Kidney epithelial cell (primary cell): ENCODE results near the gene TOPAZ1. TPM values are rescaled to one million over a fixed set of nuclear protein-coding genes. Genes with fewer than 3 reads are reported as not detected.
A peak's percentile ranks its signal among the peaks of the same experiment; 100 is the strongest.

ENCODE experiments used
- DNase-seq: peaks from one replicate; pipeline ENCODE4 v3.0.0-alpha.2; 2010; ENCODE audit warnings: low read depth
- H3K27me3 ChIP-seq: 2 replicates; pipeline ENCODE4 v1.6.0; 2011; ENCODE audit warnings: low read length; ENCODE audit not compliant: control insufficient read depth, insufficient read depth
- H3K36me3 ChIP-seq: 2 replicates; pipeline ENCODE4 v1.5.1; 2011; ENCODE audit warnings: low read length; ENCODE audit not compliant: control insufficient read depth, insufficient read depth
- H3K4me3 ChIP-seq: 2 replicates; pipeline ENCODE4 v1.5.1; 2011; ENCODE audit warnings: low read depth, mild to moderate bottlenecking, control low read depth, low read length
- CTCF ChIP-seq: IDR thresholded peaks from 2 replicates; pipeline ENCODE4 v1.5.1; 2011; ENCODE audit warnings: mild to moderate bottlenecking, moderate library complexity, low read length, control low read depth, inconsistent platforms; ENCODE audit not compliant: insufficient read depth, poor library complexity, severe bottlenecking
- total RNA-seq: library from RNA; depleted of rRNA; stranded (reverse); fragments of >200 nt; gene quantifications from 2 replicates; pipeline ENCODE4 v1.2.3, GENCODE V29; 2015

TOPAZ1 gene
- total RNA-seq, 1 donor from 2014 or later = not detected

DNA sequence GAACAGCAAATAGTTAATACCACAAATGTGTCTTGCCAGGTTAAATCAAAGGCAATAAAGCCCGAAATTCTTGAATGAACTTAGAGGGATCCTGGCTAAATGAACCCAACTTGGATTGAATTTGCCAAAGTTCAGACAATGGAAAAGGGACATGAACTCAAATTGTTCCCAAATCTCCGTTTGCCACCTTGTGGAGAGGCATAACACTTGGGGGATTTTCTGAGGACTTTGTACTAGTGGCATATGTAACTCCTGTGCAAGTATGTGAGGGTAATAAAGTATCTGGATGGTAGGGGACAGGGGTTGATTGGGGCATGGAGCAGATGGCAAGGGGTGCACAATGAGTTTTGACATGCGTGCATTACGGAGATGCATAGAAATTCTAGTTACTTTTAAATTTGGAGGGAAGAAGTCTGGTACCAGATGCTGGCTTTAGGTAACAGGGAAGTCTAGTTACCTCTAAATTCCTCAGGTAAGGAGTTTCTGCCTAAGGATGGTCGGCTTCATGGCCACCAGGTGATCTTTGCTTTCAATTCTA lies 95.6 kb downstream of the TOPAZ1 start:
- no peak for DNase-seq
- H3K27me3 ChIP-seq = no peaks in the 10 kb centered on the region
- H3K4me3 ChIP-seq = peak overlapping the region; percentile 53
- H3K36me3 ChIP-seq = no peaks in the 10 kb centered on the region
- TF ChIP-seq CTCF = no peak

DNA sequence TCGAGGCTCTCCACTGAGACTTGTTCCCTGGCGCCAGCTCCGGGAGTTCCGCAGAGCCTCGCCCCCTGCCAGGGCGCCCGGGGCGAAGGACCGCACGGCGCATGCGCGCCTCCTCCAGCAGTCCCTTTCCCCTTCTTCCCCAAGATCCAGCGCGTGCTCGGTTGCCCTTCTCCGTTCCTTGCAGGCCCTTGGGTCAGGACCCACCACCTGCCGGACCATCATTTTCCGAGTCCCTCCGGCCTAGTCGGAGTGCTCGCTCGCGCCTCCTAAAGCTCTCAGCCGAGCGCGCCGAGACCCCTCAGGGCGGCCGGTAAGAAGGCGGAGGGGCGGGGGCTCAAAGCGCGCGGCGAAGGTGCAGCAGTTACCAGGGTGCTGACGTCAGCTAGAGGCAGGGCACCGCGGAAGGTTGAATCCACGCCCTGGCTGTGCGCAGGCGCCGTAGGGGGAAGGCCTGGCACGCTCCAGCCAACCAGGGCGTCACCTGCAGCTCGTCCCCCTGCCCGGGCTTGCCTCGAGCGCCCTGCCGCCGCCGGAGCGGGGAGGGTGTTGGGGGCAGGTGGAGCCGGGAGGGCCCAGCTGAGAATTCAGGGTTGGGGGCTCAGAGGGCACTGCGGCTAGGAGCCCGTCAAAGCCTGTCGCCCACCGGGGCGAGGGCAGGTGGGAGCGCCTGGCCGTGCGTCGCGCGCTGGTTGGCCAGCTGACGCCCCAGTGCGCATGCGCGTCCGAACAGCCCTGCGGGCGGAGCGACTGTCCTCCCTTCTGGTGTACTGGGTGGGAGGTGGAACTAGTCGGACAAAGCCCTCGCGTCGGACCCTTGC lies 96.5 kb downstream of the TOPAZ1 start, which contains the start of gene TCAIM:
Gene TCAIM (plus strand): TSS at position 757 of the 818 bp plus-strand sequence. CDS start 16,017 bp downstream, outside the sequence.
- Histone ChIP-seq H3K27me3 (no peaks in the 10 kb centered on the region), H3K36me3 (no peaks in the 10 kb centered on the region), H3K4me3 (peak within 1 kb of the TSS; percentile 53)
- DNase-seq = peak; percentile 94
- no peak for TF ChIP-seq CTCF

DNA sequence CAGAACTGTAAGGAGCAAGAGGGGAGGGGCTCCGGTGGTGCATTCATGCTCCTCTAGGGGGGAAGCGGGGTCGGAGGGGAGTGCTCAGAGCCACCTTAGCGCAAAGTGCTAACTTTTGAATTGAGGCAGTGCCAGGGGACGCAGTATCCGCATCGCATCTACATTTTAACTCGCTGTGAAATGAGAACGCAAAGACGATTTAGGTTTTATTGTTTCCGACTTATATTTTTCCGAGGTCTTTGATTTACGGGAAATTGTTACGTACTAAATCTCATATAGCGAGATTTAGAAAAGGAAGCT lies 97.1 kb downstream of the TOPAZ1 start:
- no peaks in the 10 kb centered on the region for H3K27me3 ChIP-seq

GRCh38 chr3:44339181-44340057 lies 97.7 kb downstream of the TOPAZ1 start:
- peak overlapping the region; percentile 53 for H3K4me3 ChIP-seq
- TF ChIP-seq CTCF = no peak
- no peaks in the 10 kb centered on the region for H3K27me3 ChIP-seq
- no peaks in the 10 kb centered on the region for H3K36me3 ChIP-seq
- DNase-seq = no peak

More for the DNA sequence above, 97.1 kb downstream of the TOPAZ1 start:
- no peak for TF ChIP-seq CTCF
- DNase-seq = no peak
- H3K4me3 ChIP-seq = peak overlapping the region; percentile 53
- no peaks in the 10 kb centered on the region for H3K36me3 ChIP-seq

GRCh38 chr3:44340058-44340395 lies 98.3 kb downstream of the TOPAZ1 start:
- DNase-seq = no peak

More at GRCh38 chr3:44340058-44340395, 98.3 kb downstream of the TOPAZ1 start:
- Histone ChIP-seq H3K4me3 (no peak overlapping the region), H3K36me3 (no peaks in the 10 kb centered on the region), H3K27me3 (no peaks in the 10 kb centered on the region)
- TF ChIP-seq CTCF = no peak
